Ascending aorta (tissue), 2 donors: ENCODE measurements around the gene MBD6. TPM values are rescaled to one million over a fixed set of nuclear protein-coding genes. Genes with fewer than 3 reads are reported as not detected.

Experiments
- DNase-seq, 2 donors: peaks; one replicate each; pipeline ENCODE4 v3.0.0-alpha.2; 2019; ENCODE audit warnings: low spot score in 2 of 2
- H3K27ac ChIP-seq, 2 donors: fragments of 200-600 bp; sonication (generic); one replicate each; pipeline ENCODE4 v1.5.1; 2016 to 2017; ENCODE audit warnings: mild to moderate bottlenecking in 1 of 2
- H3K27me3 ChIP-seq: fragments of 200-600 bp; sonication (generic); one replicate; pipeline ENCODE4 v1.5.1; 2017
- H3K36me3 ChIP-seq, 2 donors: fragments of 200-600 bp; sonication (generic); one replicate each; pipeline ENCODE4 v1.5.1; 2016
- H3K4me1 ChIP-seq, 2 donors: fragments of 200-600 bp; sonication (generic); one replicate each; pipeline ENCODE4 v1.5.1; 2016 to 2017; ENCODE audit warnings: mild to moderate bottlenecking in 1 of 2
- H3K4me3 ChIP-seq, 2 donors: fragments of 200-600 bp; sonication (generic); one replicate each; pipeline ENCODE4 v1.5.1; 2016 to 2017; ENCODE audit warnings: mild to moderate bottlenecking in 1 of 2
- H3K9me3 ChIP-seq, 2 donors: fragments of 200-600 bp; sonication (generic); one replicate each; pipeline ENCODE4 v1.5.1; 2016
- intact Hi-C: fragments of 100-400 bp; cut with DNase I; formaldehyde crosslinking; loops from one replicate; pipeline ENCODE4 v1.15.1; 2023
- total RNA-seq: library from RNA; depleted of rRNA; stranded (reverse); fragments of >200 nt; gene quantifications from one replicate; pipeline ENCODE4 v1.1.0, GENCODE V29; 2016
- TF ChIP-seq, protein P1 (sequence below), 3 experiments: fragments of 200-600 bp in 2 of 3; fragments of 450-650 bp in 1 of 3; sonication (generic) in 2 of 3; IDR thresholded peaks; one replicate each; pipeline ENCODE4 v1.5.1; 2016 to 2019; ENCODE audit warnings: antibody characterized with exemption in 3 of 3, mild to moderate bottlenecking in 1 of 3, moderate library complexity in 1 of 3

MBD6 gene
- total RNA-seq, 1 donor from 2014 or later = 48.5 TPM

DNA sequence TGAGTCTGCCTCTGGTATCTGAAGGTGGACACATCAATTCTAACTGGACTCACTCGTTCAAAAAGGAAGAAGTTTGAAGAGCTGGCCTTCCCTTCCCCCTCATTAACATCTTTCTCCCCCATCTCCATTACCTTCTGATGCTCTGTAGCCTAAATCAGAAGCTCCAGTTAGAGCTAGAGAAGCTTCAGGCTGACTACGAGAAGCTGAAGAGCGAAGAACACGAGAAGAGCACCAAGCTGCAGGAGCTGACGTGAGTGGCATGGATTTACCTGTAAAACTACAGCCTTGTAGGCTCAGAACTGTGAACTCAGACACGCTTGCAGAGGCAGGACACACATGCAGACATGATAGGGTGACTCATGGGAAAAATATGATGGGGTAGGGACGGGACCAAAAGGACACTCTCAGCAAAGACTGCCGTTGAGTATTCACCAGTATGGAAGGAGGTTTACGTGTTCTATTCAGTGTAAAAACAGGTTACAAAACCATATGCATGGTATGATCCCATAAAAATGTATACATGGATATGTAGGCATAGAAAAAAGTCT is 54.1 kb downstream of the MBD6 start:
- Histone ChIP-seq H3K36me3 (peaks cover 20 to 23% of the 10 kb centered on the region in 2 donors), H3K27ac (no peak overlapping the region), H3K27me3 (no peaks in the 10 kb centered on the region), H3K9me3 (no peaks in the 10 kb centered on the region), H3K4me1 (no peaks in the 10 kb centered on the region), H3K4me3 (no peak overlapping the region)
- TF ChIP-seq, protein P1, sequence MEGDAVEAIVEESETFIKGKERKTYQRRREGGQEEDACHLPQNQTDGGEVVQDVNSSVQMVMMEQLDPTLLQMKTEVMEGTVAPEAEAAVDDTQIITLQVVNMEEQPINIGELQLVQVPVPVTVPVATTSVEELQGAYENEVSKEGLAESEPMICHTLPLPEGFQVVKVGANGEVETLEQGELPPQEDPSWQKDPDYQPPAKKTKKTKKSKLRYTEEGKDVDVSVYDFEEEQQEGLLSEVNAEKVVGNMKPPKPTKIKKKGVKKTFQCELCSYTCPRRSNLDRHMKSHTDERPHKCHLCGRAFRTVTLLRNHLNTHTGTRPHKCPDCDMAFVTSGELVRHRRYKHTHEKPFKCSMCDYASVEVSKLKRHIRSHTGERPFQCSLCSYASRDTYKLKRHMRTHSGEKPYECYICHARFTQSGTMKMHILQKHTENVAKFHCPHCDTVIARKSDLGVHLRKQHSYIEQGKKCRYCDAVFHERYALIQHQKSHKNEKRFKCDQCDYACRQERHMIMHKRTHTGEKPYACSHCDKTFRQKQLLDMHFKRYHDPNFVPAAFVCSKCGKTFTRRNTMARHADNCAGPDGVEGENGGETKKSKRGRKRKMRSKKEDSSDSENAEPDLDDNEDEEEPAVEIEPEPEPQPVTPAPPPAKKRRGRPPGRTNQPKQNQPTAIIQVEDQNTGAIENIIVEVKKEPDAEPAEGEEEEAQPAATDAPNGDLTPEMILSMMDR (IDR thresholded peaks at IDR 0.05) = no peak
- intact Hi-C loops = no loop called here
- DNase-seq = no peak

- TF ChIP-seq, protein P1 (IDR thresholded peaks at IDR 0.05) = no peak
These were observed 55.5 kb downstream of the MBD6 start for GRCh38 chr12:57577981-57578758.

DNA sequence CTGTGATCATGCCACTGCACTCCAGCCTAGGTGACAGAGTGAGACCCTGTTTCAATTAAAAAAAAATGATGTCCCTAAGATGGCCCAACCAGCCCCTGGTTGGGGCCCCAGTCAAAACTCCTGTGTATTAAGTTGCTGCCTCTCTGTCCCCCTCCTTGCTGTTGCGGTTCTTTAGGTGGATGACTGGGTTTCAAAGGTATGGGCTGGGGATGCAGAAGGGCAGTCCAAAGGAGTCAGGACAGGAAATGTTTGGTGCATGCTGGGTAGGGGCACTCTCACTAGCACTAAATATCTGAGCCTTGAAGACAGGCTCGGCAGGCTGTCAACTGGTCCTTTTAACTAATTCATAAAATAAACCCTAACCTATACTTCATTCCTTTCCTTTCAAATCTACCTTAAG is 56.4 kb downstream of the MBD6 start:
- no peak for DNase-seq
- H3K27ac ChIP-seq = no peak overlapping the region
- H3K4me3 ChIP-seq = no peak overlapping the region
- H3K36me3 ChIP-seq = peaks cover 11 to 15% of the 10 kb centered on the region in 2 donors
- H3K27me3 ChIP-seq = no peaks in the 10 kb centered on the region
- intact Hi-C loops = no loop called here
- no peaks in the 10 kb centered on the region for H3K9me3 ChIP-seq
- no peaks in the 10 kb centered on the region for H3K4me1 ChIP-seq
- TF ChIP-seq, protein P1 (IDR thresholded peaks at IDR 0.05) = no peak

More at GRCh38 chr12:57577981-57578758, 55.5 kb downstream of the MBD6 start:
- Histone ChIP-seq H3K36me3 (peaks cover 11 to 15% of the 10 kb centered on the region in 2 donors), H3K4me1 (no peaks in the 10 kb centered on the region), H3K27me3 (no peaks in the 10 kb centered on the region), H3K4me3 (no peak overlapping the region), H3K27ac (no peak overlapping the region), H3K9me3 (no peaks in the 10 kb centered on the region)
- DNase-seq = no peak
- intact Hi-C loops = no loop called here

Other genes with a start within 250 kb of the MBD6 start
- gene R3HDM2, start 91.8 kb upstream of the MBD6 start, total RNA-seq = 49.5 TPM
- gene INHBC, start 88.0 kb upstream of the MBD6 start, total RNA-seq = not detected
- not detected for gene INHBE, start 67.5 kb upstream of the MBD6 start, total RNA-seq
- gene GLI1, start 63.0 kb upstream of the MBD6 start, total RNA-seq = 2.8 TPM
- gene ARHGAP9, start 43.0 kb upstream of the MBD6 start, total RNA-seq = 21.6 TPM
- gene MARS1, start 34.8 kb upstream of the MBD6 start, total RNA-seq = 78.0 TPM
- gene DDIT3, start 2.3 kb upstream of the MBD6 start, total RNA-seq = 0.64 TPM
- 116 TPM for gene DCTN2, start 24.4 kb downstream of the MBD6 start, total RNA-seq
- gene KIF5A, start 27.2 kb downstream of the MBD6 start, total RNA-seq = not detected
- 153 TPM for gene PIP4K2C, start 68.4 kb downstream of the MBD6 start, total RNA-seq
- gene DTX3, start 82.0 kb downstream of the MBD6 start, total RNA-seq = 33.5 TPM
- 47.8 TPM for gene ARHGEF25, start 88.6 kb downstream of the MBD6 start, total RNA-seq
- 16.6 TPM for gene B4GALNT1, start 110.4 kb downstream of the MBD6 start, total RNA-seq
- 233 TPM for gene OS9, start 171.3 kb downstream of the MBD6 start, total RNA-seq
- 11.5 TPM for gene AGAP2, start 215.9 kb downstream of the MBD6 start, total RNA-seq
- gene TSPAN31, start 222.2 kb downstream of the MBD6 start, total RNA-seq = 42.3 TPM
- 82.6 TPM for gene CDK4, start 229.5 kb downstream of the MBD6 start, total RNA-seq
- gene MARCHF9, start 232.3 kb downstream of the MBD6 start, total RNA-seq = 8.4 TPM
- not detected for gene CYP27B1, start 244.3 kb downstream of the MBD6 start, total RNA-seq
- gene METTL1, start 249.3 kb downstream of the MBD6 start, total RNA-seq = 29.8 TPM
- 2.1 TPM for gene EEF1AKMT3, start 249.8 kb downstream of the MBD6 start, total RNA-seq